HepG2 (cell line): Measurements from ENCODE around the gene ZNF780B. TPM values are rescaled to one million over a fixed set of nuclear protein-coding genes. Genes with fewer than 3 reads are reported as not detected.

Experiments
- BCL6 ChIP-seq: IDR thresholded peaks from 2 replicates; pipeline ENCODE4 v1.6.1; 2016; ENCODE audit warnings: missing genetic modification reagents, missing compliant biosample characterization
- CBX5 ChIP-seq: sonication (generic); formaldehyde crosslinking; IDR thresholded peaks from 2 replicates; pipeline ENCODE4 v1.4.0; 2020; ENCODE audit warnings: missing genetic modification reagents, borderline replicate concordance
- FOXA1 ChIP-seq, 2 experiments: fragments of 450-650 bp in 1 of 2; sonication (generic) in 1 of 2; formaldehyde crosslinking in 1 of 2; IDR thresholded peaks; 2 replicates each; pipeline versions ENCODE4 v1.4.0 to v1.6.1; 2016 to 2020; ENCODE audit warnings: missing genetic modification reagents in 1 of 2
- FOXA3 ChIP-seq: IDR thresholded peaks from 2 replicates; pipeline ENCODE4 v1.6.1; 2016; ENCODE audit warnings: missing genetic modification reagents, missing compliant biosample characterization
- GATAD1 ChIP-seq: IDR thresholded peaks from 2 replicates; pipeline ENCODE4 v1.6.1; 2016; ENCODE audit warnings: missing genetic modification reagents, missing compliant biosample characterization
- GTF3A ChIP-seq: sonication (generic); formaldehyde crosslinking; conservative IDR thresholded peaks from 2 replicates; pipeline ENCODE4 v1.4.0; 2020; ENCODE audit warnings: mild to moderate bottlenecking, missing genetic modification reagents
- GZF1 ChIP-seq: sonication (generic); formaldehyde crosslinking; IDR thresholded peaks from 2 replicates; pipeline ENCODE4 v1.5.1; 2020; ENCODE audit warnings: mild to moderate bottlenecking, missing genetic modification reagents
- ISL2 ChIP-seq: sonication (generic); formaldehyde crosslinking; IDR thresholded peaks from 2 replicates; pipeline ENCODE4 v1.5.0; 2020; ENCODE audit warnings: missing genetic modification reagents
- KAT7 ChIP-seq: IDR thresholded peaks from 2 replicates; pipeline ENCODE4 v1.6.1; 2018; ENCODE audit warnings: borderline replicate concordance, missing compliant biosample characterization
- KDM2A ChIP-seq: sonication (generic); formaldehyde crosslinking; IDR thresholded peaks from 2 replicates; pipeline ENCODE4 v1.4.0; 2020; ENCODE audit warnings: low read depth, missing genetic modification reagents, borderline replicate concordance
- KLF12 ChIP-seq: sonication (generic); formaldehyde crosslinking; IDR thresholded peaks from 2 replicates; pipeline ENCODE4 v1.4.0; 2020; ENCODE audit warnings: missing genetic modification reagents, borderline replicate concordance
- KLF13 ChIP-seq: sonication (generic); formaldehyde crosslinking; IDR thresholded peaks from 2 replicates; pipeline ENCODE4 v1.4.0; 2020; ENCODE audit warnings: mild to moderate bottlenecking, missing genetic modification reagents
- NR2C2 ChIP-seq: sonication (generic); formaldehyde crosslinking; IDR thresholded peaks from 2 replicates; pipeline ENCODE4 v1.4.0; 2020; ENCODE audit warnings: missing genetic modification reagents, mild to moderate bottlenecking, moderate library complexity, borderline replicate concordance
- PHF21A ChIP-seq: sonication (generic); formaldehyde crosslinking; IDR thresholded peaks from 2 replicates; pipeline ENCODE4 v1.5.0; 2020; ENCODE audit warnings: mild to moderate bottlenecking, missing genetic modification reagents
- RFX3 ChIP-seq: IDR thresholded peaks from 2 replicates; pipeline ENCODE4 v1.6.1; 2016; ENCODE audit warnings: missing biosample characterization, missing genetic modification reagents
- SOX6 ChIP-seq, 2 experiments: fragments of 450-650 bp in 1 of 2; sonication (generic) in 1 of 2; formaldehyde crosslinking in 1 of 2; IDR thresholded peaks; 2 replicates each; pipeline versions ENCODE4 v1.4.0 to v1.6.1; 2017 to 2020; ENCODE audit warnings: antibody characterized with exemption in 1 of 2, mild to moderate bottlenecking in 1 of 2, missing genetic modification reagents in 1 of 2
- SP140L ChIP-seq: sonication (generic); formaldehyde crosslinking; IDR thresholded peaks from 2 replicates; pipeline ENCODE4 v1.4.0; 2020; ENCODE audit warnings: missing genetic modification reagents, borderline replicate concordance
- ZNF124 ChIP-seq: sonication (generic); formaldehyde crosslinking; IDR thresholded peaks from 2 replicates; pipeline ENCODE4 v1.4.0; 2020; ENCODE audit warnings: missing genetic modification reagents
- ZNF292 ChIP-seq: sonication (generic); formaldehyde crosslinking; IDR thresholded peaks from 2 replicates; pipeline ENCODE4 v1.8.1; 2022; ENCODE audit warnings: mild to moderate bottlenecking, low read depth, missing genetic modification reagents, borderline replicate concordance
- ZNF460 ChIP-seq: sonication (generic); formaldehyde crosslinking; IDR thresholded peaks from 2 replicates; pipeline ENCODE4 v1.5.1; 2020; ENCODE audit warnings: missing genetic modification reagents, mild to moderate bottlenecking, borderline replicate concordance
- polyA plus RNA-seq, 8 experiments: library from polyadenylated mRNA; depleted of rRNA in 3 of 8; stranded (reverse) in 7 of 8; unstranded in 1 of 8; fragments of >200 nt; fragmentation: Illumina TruSeq in 4 of 8; extraction: Trizol in 4 of 8; gene quantifications; 2 replicates each; pipeline versions ENCODE4 v1.2.1 to v1.2.3, GENCODE V29; 2011 to 2016; ENCODE audit warnings: low read depth in 4 of 8, missing spikeins in 1 of 8, mixed read lengths in 1 of 8; ENCODE audit not compliant: insufficient read depth in 1 of 8
- total RNA-seq, 5 experiments: library from RNA; depleted of rRNA; stranded (reverse); fragments of >200 nt; fragmentation: Illumina TruSeq; extraction: Trizol; gene quantifications; 2 replicates each; pipeline ENCODE4 v1.2.3, GENCODE V29; 2016; ENCODE audit warnings: low read depth in 1 of 5
- TF ChIP-seq, protein P1 (sequence below): sonication (generic); formaldehyde crosslinking; IDR thresholded peaks from 2 replicates; pipeline ENCODE4 v1.4.0; 2020; ENCODE audit warnings: missing genetic modification reagents, borderline replicate concordance
- TF ChIP-seq, protein P2 (sequence below): sonication (generic); formaldehyde crosslinking; IDR thresholded peaks from 2 replicates; pipeline ENCODE4 v1.8.0; 2022; ENCODE audit warnings: mild to moderate bottlenecking, missing genetic modification reagents, moderate library complexity
- TF ChIP-seq, protein P3 (sequence below): sonication (generic); formaldehyde crosslinking; IDR thresholded peaks from 2 replicates; pipeline ENCODE4 v1.5.0; 2020; ENCODE audit warnings: mild to moderate bottlenecking, missing genetic modification reagents

ZNF780B gene
- total and polyA plus RNA-seq, 2 of the 13 experiments (the other 11 are each of a cell fraction or from before 2014, with no cell fraction given): 6.6 to 21.9 TPM

DNA sequence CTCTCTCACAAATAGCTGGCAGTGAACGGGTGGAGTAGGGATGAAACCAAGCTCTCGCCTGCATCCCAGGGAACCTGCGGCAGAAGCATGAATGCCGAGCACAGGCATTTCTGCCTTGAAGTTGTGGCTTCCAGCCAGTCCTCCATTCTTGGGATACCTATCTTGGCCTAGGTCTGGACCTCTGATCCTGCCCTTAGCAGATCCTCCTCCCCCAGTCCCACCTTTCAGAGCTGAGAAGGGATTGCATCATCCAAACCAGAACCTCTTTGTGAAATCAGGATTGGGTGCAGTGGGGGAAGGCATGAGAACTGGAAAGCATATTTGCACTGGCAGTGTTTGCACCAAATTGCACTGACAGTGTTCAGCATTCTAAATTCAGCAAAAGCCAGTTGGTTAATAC, 28.9 kb upstream of the ZNF780B start (continued):
- TF ChIP-seq ZNF460 (CRISPR knock-in tag): no peak
- peak; percentile 94 for TF ChIP-seq BCL6 (CRISPR knock-in tag)
- no peak for TF ChIP-seq KAT7 (CRISPR knock-in tag)
- no peak for TF ChIP-seq RFX3
- peak; percentile 68 for TF ChIP-seq FOXA3 (CRISPR knock-in tag)
- no peak for TF ChIP-seq SOX6 (IDR thresholded peaks at IDR 0.05)
- peak; percentile 75 for TF ChIP-seq SOX6 (CRISPR knock-in tag; IDR thresholded peaks at IDR 0.05)
- TF ChIP-seq KLF12 (CRISPR knock-in tag): no peak
- TF ChIP-seq GTF3A (CRISPR knock-in tag): no peak
- TF ChIP-seq GATAD1 (CRISPR knock-in tag): peak; percentile 37; the same call in 1 of the 2 replicates
- TF ChIP-seq KLF13 (CRISPR knock-in tag): no peak
- TF ChIP-seq KDM2A (CRISPR knock-in tag): no peak
- peak; percentile 64 for TF ChIP-seq ISL2
- TF ChIP-seq ZNF124 (CRISPR knock-in tag): peak; percentile 87
- peak; percentile 31; the same call in 1 of the 2 replicates for TF ChIP-seq PHF21A
- peak; percentile 74; the same call in 1 of the 2 replicates for TF ChIP-seq CBX5 (CRISPR knock-in tag)
- peak; percentile 48; the same call in 1 of the 2 replicates for TF ChIP-seq ZNF292 (CRISPR knock-in tag)
- TF ChIP-seq NR2C2 (CRISPR knock-in tag): 0 out of 2 replicates have a peak, but pooled peaks have one; percentile 19
- TF ChIP-seq GZF1: no peak
- TF ChIP-seq, protein P1, sequence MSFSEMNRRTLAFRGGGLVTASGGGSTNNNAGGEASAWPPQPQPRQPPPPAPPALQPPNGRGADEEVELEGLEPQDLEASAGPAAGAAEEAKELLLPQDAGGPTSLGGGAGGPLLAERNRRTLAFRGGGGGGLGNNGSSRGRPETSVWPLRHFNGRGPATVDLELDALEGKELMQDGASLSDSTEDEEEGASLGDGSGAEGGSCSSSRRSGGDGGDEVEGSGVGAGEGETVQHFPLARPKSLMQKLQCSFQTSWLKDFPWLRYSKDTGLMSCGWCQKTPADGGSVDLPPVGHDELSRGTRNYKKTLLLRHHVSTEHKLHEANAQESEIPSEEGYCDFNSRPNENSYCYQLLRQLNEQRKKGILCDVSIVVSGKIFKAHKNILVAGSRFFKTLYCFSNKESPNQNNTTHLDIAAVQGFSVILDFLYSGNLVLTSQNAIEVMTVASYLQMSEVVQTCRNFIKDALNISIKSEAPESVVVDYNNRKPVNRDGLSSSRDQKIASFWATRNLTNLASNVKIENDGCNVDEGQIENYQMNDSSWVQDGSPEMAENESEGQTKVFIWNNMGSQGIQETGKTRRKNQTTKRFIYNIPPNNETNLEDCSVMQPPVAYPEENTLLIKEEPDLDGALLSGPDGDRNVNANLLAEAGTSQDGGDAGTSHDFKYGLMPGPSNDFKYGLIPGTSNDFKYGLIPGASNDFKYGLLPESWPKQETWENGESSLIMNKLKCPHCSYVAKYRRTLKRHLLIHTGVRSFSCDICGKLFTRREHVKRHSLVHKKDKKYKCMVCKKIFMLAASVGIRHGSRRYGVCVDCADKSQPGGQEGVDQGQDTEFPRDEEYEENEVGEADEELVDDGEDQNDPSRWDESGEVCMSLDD: no peak
- TF ChIP-seq, protein P2, sequence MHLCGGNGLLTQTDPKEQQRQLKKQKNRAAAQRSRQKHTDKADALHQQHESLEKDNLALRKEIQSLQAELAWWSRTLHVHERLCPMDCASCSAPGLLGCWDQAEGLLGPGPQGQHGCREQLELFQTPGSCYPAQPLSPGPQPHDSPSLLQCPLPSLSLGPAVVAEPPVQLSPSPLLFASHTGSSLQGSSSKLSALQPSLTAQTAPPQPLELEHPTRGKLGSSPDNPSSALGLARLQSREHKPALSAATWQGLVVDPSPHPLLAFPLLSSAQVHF (CRISPR knock-in tag): no peak
- TF ChIP-seq FOXA1 (IDR thresholded peaks at IDR 0.05): no peak
- TF ChIP-seq FOXA1 (CRISPR knock-in tag; IDR thresholded peaks at IDR 0.05): peak; percentile 46; the same call in 1 of the 2 replicates
- TF ChIP-seq, protein P3, sequence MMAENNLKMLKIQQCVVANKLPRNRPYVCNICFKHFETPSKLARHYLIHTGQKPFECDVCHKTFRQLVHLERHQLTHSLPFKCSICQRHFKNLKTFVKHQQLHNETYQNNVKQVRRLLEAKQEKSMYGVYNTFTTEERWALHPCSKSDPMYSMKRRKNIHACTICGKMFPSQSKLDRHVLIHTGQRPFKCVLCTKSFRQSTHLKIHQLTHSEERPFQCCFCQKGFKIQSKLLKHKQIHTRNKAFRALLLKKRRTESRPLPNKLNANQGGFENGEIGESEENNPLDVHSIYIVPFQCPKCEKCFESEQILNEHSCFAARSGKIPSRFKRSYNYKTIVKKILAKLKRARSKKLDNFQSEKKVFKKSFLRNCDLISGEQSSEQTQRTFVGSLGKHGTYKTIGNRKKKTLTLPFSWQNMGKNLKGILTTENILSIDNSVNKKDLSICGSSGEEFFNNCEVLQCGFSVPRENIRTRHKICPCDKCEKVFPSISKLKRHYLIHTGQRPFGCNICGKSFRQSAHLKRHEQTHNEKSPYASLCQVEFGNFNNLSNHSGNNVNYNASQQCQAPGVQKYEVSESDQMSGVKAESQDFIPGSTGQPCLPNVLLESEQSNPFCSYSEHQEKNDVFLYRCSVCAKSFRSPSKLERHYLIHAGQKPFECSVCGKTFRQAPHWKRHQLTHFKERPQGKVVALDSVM (CRISPR knock-in tag): no peak
- no peak for TF ChIP-seq SP140L
